Measurements from ENCODE around the gene PCGF5. TPM values are rescaled to one million over a fixed set of nuclear protein-coding genes. Genes with fewer than 3 reads are reported as not detected.
A peak's percentile ranks its signal among the peaks of the same experiment; 100 is the strongest.

Gene PCGF5
- total RNA-seq, 1 donor from 2014 or later: 27.4 TPM

- no peak for DNase-seq (ENCODE audit: low read depth)
- TF ChIP-seq CTCF (conservative IDR thresholded peaks at IDR 0.05; ENCODE audit: low read depth, low read length): no peak
- no peak overlapping the region for H3K4me3 ChIP-seq (ENCODE audit: low read depth, low read length)
Measured at GRCh38 chr10:91309711-91310110, 89.2 kb downstream of the PCGF5 start.

- no peak for DNase-seq (ENCODE audit: low read depth)
- TF ChIP-seq CTCF (conservative IDR thresholded peaks at IDR 0.05; ENCODE audit: low read depth, low read length): no peak
- no peak overlapping the region for H3K4me3 ChIP-seq (ENCODE audit: low read depth, low read length)
Measured at GRCh38 chr10:91311601-91312381, 91.3 kb downstream of the PCGF5 start.

- no peak for TF ChIP-seq CTCF (conservative IDR thresholded peaks at IDR 0.05; ENCODE audit: low read depth, low read length)
- DNase-seq (ENCODE audit: low read depth): no peak
- H3K4me3 ChIP-seq (ENCODE audit: low read depth, low read length): no peak overlapping the region
Measured at GRCh38 chr10:91312382-91312733, 91.9 kb downstream of the PCGF5 start.

- TF ChIP-seq CTCF (conservative IDR thresholded peaks at IDR 0.05; ENCODE audit: low read depth, low read length): no peak
- no peak overlapping the region for H3K4me3 ChIP-seq (ENCODE audit: low read depth, low read length)
- peak; percentile 27 for DNase-seq (ENCODE audit: low read depth)
Measured at GRCh38 chr10:91313796-91314485, 93.5 kb downstream of the PCGF5 start.

- no peak overlapping the region for H3K4me3 ChIP-seq (ENCODE audit: low read depth, low read length)
- TF ChIP-seq CTCF (conservative IDR thresholded peaks at IDR 0.05; ENCODE audit: low read depth, low read length): no peak
- no peak for DNase-seq (ENCODE audit: low read depth)
Measured at GRCh38 chr10:91316486-91316885, 96.0 kb downstream of the PCGF5 start.

- no peak overlapping the region for H3K4me3 ChIP-seq (ENCODE audit: low read depth, low read length)
- TF ChIP-seq CTCF (conservative IDR thresholded peaks at IDR 0.05; ENCODE audit: low read depth, low read length): no peak
- DNase-seq (ENCODE audit: low read depth): no peak
Measured at GRCh38 chr10:91317541-91317940, 97.1 kb downstream of the PCGF5 start.
